Panc1 (cell line): ENCODE results near the gene INTS11. TPM values are rescaled to one million over a fixed set of nuclear protein-coding genes. Genes with fewer than 3 reads are reported as not detected.

Experiments used
- ATAC-seq: fragments of 200-7000 bp; cut with Tn5 transposase; 2 replicates; pipeline ENCODE4 v1.9.1; 2020; ENCODE audit warnings: mild to moderate bottlenecking, moderate library complexity
- BruUV-seq: library from RNA; stranded (reverse); fragments of 400-500 nt; replicated peaks from 2 replicates; lab custom pipeline; 2021; lab: Mats Ljungman, UMichigan
- CTCF ChIA-PET: fragments of 300-600 bp; sonication (Branson Sonifier 250); formaldehyde crosslinking; loops from one replicate; lab custom pipeline; 2022; ENCODE audit warnings: antibody characterized with exemption; lab: Charles Lee
- POLR2A ChIA-PET: fragments of 300-600 bp; sonication (Branson Sonifier 250); formaldehyde crosslinking; loops from one replicate; lab custom pipeline; 2022; ENCODE audit warnings: antibody characterized with exemption; lab: Charles Lee
- DNase-seq: peaks from one replicate; pipeline ENCODE4 v3.0.0-alpha.2; 2010; ENCODE audit warnings: low read depth, low spot score
- H3K27ac ChIP-seq: 2 replicates; pipeline ENCODE4 v1.5.1; 2011; ENCODE audit warnings: mild to moderate bottlenecking, low read length, inconsistent platforms
- H3K27me3 ChIP-seq: fragments of 200-500 bp; sonication (Bioruptor generic); 2 replicates; pipeline ENCODE4 v1.6.0; 2014; ENCODE audit warnings: low read length, inconsistent platforms; ENCODE audit not compliant: control insufficient read depth, insufficient read depth
- H3K36me3 ChIP-seq: fragments of 200-500 bp; sonication (Bioruptor generic); 2 replicates; pipeline ENCODE4 v1.5.1; 2014; ENCODE audit warnings: inconsistent platforms, mild to moderate bottlenecking, low read length, moderate library complexity; ENCODE audit not compliant: control insufficient read depth, insufficient read depth
- H3K4me1 ChIP-seq: 2 replicates; pipeline ENCODE4 v1.5.1; 2011; ENCODE audit warnings: inconsistent platforms, mild to moderate bottlenecking, low read length, moderate library complexity; ENCODE audit not compliant: control insufficient read depth, insufficient read depth
- H3K4me3 ChIP-seq, 2 experiments: 2 replicates each; pipeline ENCODE4 v1.5.1; 2011 to 2012; ENCODE audit warnings: low read depth in 2 of 2, low read length in 2 of 2, mild to moderate bottlenecking in 2 of 2, inconsistent platforms in 1 of 2, moderate library complexity in 1 of 2
- H3K9me3 ChIP-seq: fragments of 200-500 bp; sonication (Bioruptor generic); 2 replicates; pipeline ENCODE4 v1.5.1; 2014; ENCODE audit warnings: low read depth, mild to moderate bottlenecking, inconsistent platforms, low read length, moderate library complexity; ENCODE audit not compliant: control insufficient read depth, insufficient read depth
- POLR2AphosphoS5 ChIP-seq: IDR thresholded peaks from 2 replicates; pipeline ENCODE4 v1.6.1; 2012; ENCODE audit warnings: mild to moderate bottlenecking, low read depth, low read length, moderate library complexity
- REST ChIP-seq, 2 experiments: IDR thresholded peaks; 2 replicates each; pipeline ENCODE4 v1.6.1; 2011 to 2012; ENCODE audit warnings: low read depth in 2 of 2, control low read depth in 1 of 2, low read length in 1 of 2, mild to moderate bottlenecking in 1 of 2, moderate library complexity in 1 of 2; ENCODE audit not compliant: insufficient read depth in 1 of 2
- SIN3A ChIP-seq: IDR thresholded peaks from 2 replicates; pipeline ENCODE4 v1.6.1; 2012; ENCODE audit warnings: low read depth, mild to moderate bottlenecking, low read length, moderate library complexity, borderline replicate concordance; ENCODE audit not compliant: insufficient read depth
- TCF7L2 ChIP-seq: IDR thresholded peaks from 2 replicates; pipeline ENCODE4 v1.6.1; 2011; ENCODE audit warnings: mild to moderate bottlenecking, low read depth, low read length, inconsistent platforms
- in situ Hi-C: cut with HindIII; loops from 2 replicates; pipeline ENCODE4 v1.10.0; 2016; ENCODE audit warnings: low sequenced_read_pairs, low pct_unique_long_range_greater_than_20kb
- intact Hi-C: fragments of 100-400 bp; cut with micrococcal nuclease; formaldehyde crosslinking; loops from one replicate; pipeline ENCODE4 v1.10.0; 2022; ENCODE audit not compliant: unreplicated experiment
- total RNA-seq: library from RNA; stranded (reverse); gene quantifications from one replicate; pipeline ENCODE4 v1.2.1, GENCODE V29; 2021; ENCODE audit not compliant: unreplicated experiment
- TF ChIP-seq, protein P1 (sequence below): fragments of 450-650 bp; IDR thresholded peaks from 2 replicates; pipeline ENCODE4 v1.5.1; 2017; ENCODE audit warnings: mild to moderate bottlenecking

INTS11 gene
- total RNA-seq, 1 experiment from 2014 or later = 114 TPM

DNA sequence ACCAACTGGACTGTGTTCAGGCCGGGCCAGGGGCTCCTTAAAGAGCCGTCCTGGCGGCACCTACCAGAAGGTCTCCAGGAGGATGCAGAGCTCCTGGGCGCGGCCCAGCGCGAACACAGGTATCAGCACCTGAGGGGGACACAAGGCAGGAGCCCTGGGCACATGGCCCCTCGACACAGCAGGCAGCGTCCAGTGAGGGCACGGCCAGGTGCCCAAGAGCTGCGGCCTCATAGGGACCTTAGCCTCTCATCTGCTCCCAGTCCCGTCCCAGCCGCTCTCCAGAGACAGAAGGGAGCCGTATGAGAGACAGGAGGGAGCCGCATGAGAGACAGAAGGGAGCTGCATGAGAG is 10.2 kb downstream of the INTS11 start:
- DNase-seq (no peak), ATAC-seq (no peak)
- no peaks in the 10 kb centered on the region for H3K27me3 ChIP-seq
- TF ChIP-seq SIN3A = no peak
- TF ChIP-seq POLR2AphosphoS5 = no peak
- no peak for TF ChIP-seq TCF7L2
- no peak for TF ChIP-seq REST (IDR thresholded peaks at IDR 0.05; ENCODE audit: insufficient read depth in 1 of 2, low read depth in 2 of 2, low read length in 1 of 2)
- TF ChIP-seq, protein P1, sequence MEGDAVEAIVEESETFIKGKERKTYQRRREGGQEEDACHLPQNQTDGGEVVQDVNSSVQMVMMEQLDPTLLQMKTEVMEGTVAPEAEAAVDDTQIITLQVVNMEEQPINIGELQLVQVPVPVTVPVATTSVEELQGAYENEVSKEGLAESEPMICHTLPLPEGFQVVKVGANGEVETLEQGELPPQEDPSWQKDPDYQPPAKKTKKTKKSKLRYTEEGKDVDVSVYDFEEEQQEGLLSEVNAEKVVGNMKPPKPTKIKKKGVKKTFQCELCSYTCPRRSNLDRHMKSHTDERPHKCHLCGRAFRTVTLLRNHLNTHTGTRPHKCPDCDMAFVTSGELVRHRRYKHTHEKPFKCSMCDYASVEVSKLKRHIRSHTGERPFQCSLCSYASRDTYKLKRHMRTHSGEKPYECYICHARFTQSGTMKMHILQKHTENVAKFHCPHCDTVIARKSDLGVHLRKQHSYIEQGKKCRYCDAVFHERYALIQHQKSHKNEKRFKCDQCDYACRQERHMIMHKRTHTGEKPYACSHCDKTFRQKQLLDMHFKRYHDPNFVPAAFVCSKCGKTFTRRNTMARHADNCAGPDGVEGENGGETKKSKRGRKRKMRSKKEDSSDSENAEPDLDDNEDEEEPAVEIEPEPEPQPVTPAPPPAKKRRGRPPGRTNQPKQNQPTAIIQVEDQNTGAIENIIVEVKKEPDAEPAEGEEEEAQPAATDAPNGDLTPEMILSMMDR = no peak
- H3K36me3 ChIP-seq = no peaks in the 10 kb centered on the region; the same call in none of the 2 replicates
- H3K4me3 ChIP-seq = no peak overlapping the region
- intact Hi-C loops (no loop called here), in situ Hi-C loops (no loop called here)
- CTCF ChIA-PET = no interaction called here
- POLR2A ChIA-PET = no interaction called here
- peaks cover 27% of the 10 kb centered on the region for H3K4me1 ChIP-seq
- H3K27ac ChIP-seq = no peak overlapping the region
- no TSS peak for BruUV-seq
- no peaks in the 10 kb centered on the region for H3K9me3 ChIP-seq

GRCh38 chr1:1313500-1314236 is 10.8 kb downstream of the INTS11 start:
- intact Hi-C loops (no loop called here), in situ Hi-C loops (no loop called here)
- Histone ChIP-seq H3K4me3 (no peak overlapping the region), H3K27me3 (no peaks in the 10 kb centered on the region), H3K36me3 (no peaks in the 10 kb centered on the region; the same call in none of the 2 replicates), H3K4me1 (peaks cover 22% of the 10 kb centered on the region), H3K27ac (no peak overlapping the region), H3K9me3 (no peaks in the 10 kb centered on the region)
- ATAC-seq (no peak), DNase-seq (no peak)
- ChIA-PET CTCF (no interaction called here), POLR2A (no interaction called here)
- TF ChIP-seq REST (IDR thresholded peaks at IDR 0.05; ENCODE audit: insufficient read depth in 1 of 2, low read depth in 2 of 2, low read length in 1 of 2) = no peak
- no peak for TF ChIP-seq SIN3A
- TF ChIP-seq, protein P1 = no peak
- TF ChIP-seq TCF7L2 = no peak
- TF ChIP-seq POLR2AphosphoS5 = no peak
- BruUV-seq = no TSS peak
